IMR-90 (cell line): ENCODE measurements around the gene OOSP1. TPM values are rescaled to one million over a fixed set of nuclear protein-coding genes. Genes with fewer than 3 reads are reported as not detected.

Source experiments
- ATAC-seq: fragments of 200-7000 bp; cut with Tn5 transposase; 2 replicates; pipeline ENCODE4 v1.9.1; 2020; ENCODE audit warnings: low read depth, mild to moderate bottlenecking, moderate library complexity
- BruUV-seq: library from RNA; stranded (reverse); fragments of 400-500 nt; replicated peaks from 2 replicates; lab custom pipeline; 2021; lab: Mats Ljungman, UMichigan
- CTCF ChIA-PET: fragments of 300-600 bp; formaldehyde crosslinking; extraction: SDS; loops from one replicate; lab custom pipeline; 2021; ENCODE audit warnings: antibody characterized with exemption; lab: Yijun Ruan, JAX
- POLR2A ChIA-PET: fragments of 300-600 bp; sonication (Branson Sonifier 250); formaldehyde crosslinking; loops from one replicate; lab custom pipeline; 2022; ENCODE audit warnings: antibody characterized with exemption; ENCODE audit not compliant: unreplicated experiment; lab: Charles Lee
- DNase-seq: peaks from one replicate; pipeline ENCODE4 v3.0.0; 2013
- H2AFZ ChIP-seq: replicated peaks from 2 replicates; pipeline ENCODE3; 2013; ENCODE audit warnings: low read length, mild to moderate bottlenecking; ENCODE audit not compliant: poor library complexity
- H2AK5ac ChIP-seq: 2 replicates; pipeline ENCODE4 v1.6.1; 2013; ENCODE audit warnings: low read depth, low read length, inconsistent platforms
- H2AK9ac ChIP-seq: replicated peaks from 2 replicates; pipeline ENCODE3; 2013; ENCODE audit warnings: mild to moderate bottlenecking, low read depth, low read length, moderate library complexity; ENCODE audit not compliant: poor library complexity
- H2BK120ac ChIP-seq: 2 replicates; pipeline ENCODE4 v1.6.1; 2013; ENCODE audit warnings: low read depth, low read length, inconsistent platforms
- H2BK15ac ChIP-seq: 3 replicates; pipeline ENCODE4 v1.6.1; 2013; ENCODE audit warnings: low read depth, low read length, inconsistent platforms
- H2BK20ac ChIP-seq: 2 replicates; pipeline ENCODE4 v1.6.1; 2013; ENCODE audit warnings: low read depth, mild to moderate bottlenecking, inconsistent platforms, low read length, moderate library complexity
- H2BK5ac ChIP-seq: 2 replicates; pipeline ENCODE4 v1.6.1; 2013; ENCODE audit warnings: mild to moderate bottlenecking, low read depth, low read length, inconsistent platforms; ENCODE audit not compliant: poor library complexity, severe bottlenecking
- H3K14ac ChIP-seq: replicated peaks from 2 replicates; pipeline ENCODE4 v1.6.1; 2013; ENCODE audit warnings: low read depth, low read length, inconsistent platforms
- H3K18ac ChIP-seq: 2 replicates; pipeline ENCODE4 v1.6.1; 2013; ENCODE audit warnings: low read depth, low read length, control low read depth
- H3K23ac ChIP-seq: 2 replicates; pipeline ENCODE4 v1.6.1; 2013; ENCODE audit warnings: low read depth, low read length, inconsistent platforms
- H3K27ac ChIP-seq: 2 replicates; pipeline ENCODE4 v1.5.1; 2013; ENCODE audit warnings: mild to moderate bottlenecking, control low read depth, low read length; ENCODE audit not compliant: insufficient read depth
- H3K27me3 ChIP-seq: 2 replicates; pipeline ENCODE4 v1.6.1; 2013; ENCODE audit warnings: low read length; ENCODE audit not compliant: control insufficient read depth, insufficient read depth
- H3K36me3 ChIP-seq: 2 replicates; pipeline ENCODE4 v1.6.1; 2013; ENCODE audit warnings: low read length, mixed read lengths; ENCODE audit not compliant: control insufficient read depth, insufficient read depth
- H3K4ac ChIP-seq: 2 replicates; pipeline ENCODE4 v1.6.1; 2013; ENCODE audit warnings: low read depth, low read length, inconsistent platforms
- H3K4me1 ChIP-seq: 2 replicates; pipeline ENCODE4 v1.6.1; 2013; ENCODE audit warnings: low read length, mixed read lengths; ENCODE audit not compliant: control insufficient read depth, insufficient read depth
- H3K4me2 ChIP-seq: 2 replicates; pipeline ENCODE4 v1.6.1; 2013; ENCODE audit warnings: low read depth, mild to moderate bottlenecking, control low read depth, low read length, moderate library complexity
- H3K4me3 ChIP-seq: 2 replicates; pipeline ENCODE4 v1.5.1; 2013; ENCODE audit warnings: low read depth, mild to moderate bottlenecking, control low read depth, low read length, moderate library complexity; ENCODE audit not compliant: insufficient read depth
- H3K56ac ChIP-seq: 2 replicates; pipeline ENCODE4 v1.6.1; 2013; ENCODE audit warnings: low read length, inconsistent platforms; ENCODE audit not compliant: insufficient read depth; ENCODE audit errors: extremely low read depth
- H3K79me1 ChIP-seq, 2 experiments: 2 replicates each; pipeline ENCODE4 v1.6.1; 2013; ENCODE audit warnings: low read length in 2 of 2, inconsistent platforms in 1 of 2, low read depth in 1 of 2
- H3K9ac ChIP-seq: 2 replicates; pipeline ENCODE4 v1.6.1; 2013; ENCODE audit warnings: low read depth, low read length, control low read depth
- H3K9me1 ChIP-seq: 2 replicates; pipeline ENCODE4 v1.6.1; 2013; ENCODE audit warnings: low read length, inconsistent platforms; ENCODE audit not compliant: insufficient read depth
- H3K9me3 ChIP-seq: 2 replicates; pipeline ENCODE4 v1.6.1; 2013; ENCODE audit warnings: low read length; ENCODE audit not compliant: control insufficient read depth, insufficient read depth
- H4K20me1 ChIP-seq: 2 replicates; pipeline ENCODE4 v1.6.1; 2013; ENCODE audit warnings: low read length, inconsistent platforms; ENCODE audit not compliant: insufficient read depth
- H4K5ac ChIP-seq: 2 replicates; pipeline ENCODE4 v1.6.1; 2013; ENCODE audit warnings: mild to moderate bottlenecking, low read depth, low read length, control low read depth
- H4K8ac ChIP-seq, 2 experiments: 2 replicates each; pipeline ENCODE4 v1.6.1; 2013; ENCODE audit warnings: low read depth in 2 of 2, low read length in 2 of 2, control low read depth in 1 of 2, inconsistent platforms in 1 of 2
- H4K91ac ChIP-seq: 2 replicates; pipeline ENCODE4 v1.6.1; 2013; ENCODE audit warnings: low read depth, low read length, inconsistent platforms; ENCODE audit not compliant: insufficient read depth
- BHLHE40 ChIP-seq: fragments of 150-350 bp; IDR thresholded peaks from 2 replicates; pipeline ENCODE4 v1.6.1; 2016; ENCODE audit warnings: mild to moderate bottlenecking, low read depth, low read length
- CEBPB ChIP-seq: IDR thresholded peaks from 2 replicates; pipeline ENCODE4 v1.6.1; 2012; ENCODE audit warnings: low read depth, low read length, improper control_type of control experiment
- CHD1 ChIP-seq: IDR thresholded peaks from 2 replicates; pipeline ENCODE4 v1.6.1; 2012; ENCODE audit warnings: low read depth, low read length, improper control_type of control experiment
- CTCF ChIP-seq: conservative IDR thresholded peaks from 2 replicates; pipeline ENCODE4 v1.5.1; 2012; ENCODE audit warnings: mild to moderate bottlenecking, low read depth, low read length, improper control_type of control experiment
- FOS ChIP-seq: fragments of 150-350 bp; IDR thresholded peaks from 2 replicates; pipeline ENCODE4 v1.6.1; 2016; ENCODE audit warnings: low read depth, low read length
- MAFK ChIP-seq: IDR thresholded peaks from 2 replicates; pipeline ENCODE4 v1.6.1; 2012; ENCODE audit warnings: low read depth, low read length, improper control_type of control experiment
- MAZ ChIP-seq: IDR thresholded peaks from 2 replicates; pipeline ENCODE4 v1.6.1; 2012; ENCODE audit warnings: low read depth, mild to moderate bottlenecking, low read length, improper control_type of control experiment, moderate library complexity, borderline replicate concordance
- MXI1 ChIP-seq: IDR thresholded peaks from 2 replicates; pipeline ENCODE4 v1.6.1; 2012; ENCODE audit warnings: low read depth, mild to moderate bottlenecking, low read length, moderate library complexity, borderline replicate concordance
- NFE2L2 ChIP-seq: fragments of 150-350 bp; IDR thresholded peaks from 2 replicates; pipeline ENCODE4 v1.6.1; 2016; ENCODE audit warnings: low read depth, mild to moderate bottlenecking, low read length
- POLR2A ChIP-seq: IDR thresholded peaks from 2 replicates; pipeline ENCODE4 v1.6.1; 2012; ENCODE audit warnings: mild to moderate bottlenecking, low read depth, low read length
- RAD21 ChIP-seq: IDR thresholded peaks from 2 replicates; pipeline ENCODE4 v1.6.1; 2012; ENCODE audit warnings: low read length, improper control_type of control experiment
- RCOR1 ChIP-seq: IDR thresholded peaks from 2 replicates; pipeline ENCODE4 v1.6.1; 2012; ENCODE audit warnings: mild to moderate bottlenecking, low read length, improper control_type of control experiment; ENCODE audit not compliant: insufficient replicate concordance
- RFX5 ChIP-seq: IDR thresholded peaks from 2 replicates; pipeline ENCODE4 v1.8.0; 2012; ENCODE audit warnings: low read depth, mild to moderate bottlenecking, low read length, moderate library complexity
- SMC3 ChIP-seq: fragments of 150-350 bp; IDR thresholded peaks from 2 replicates; pipeline ENCODE4 v1.6.1; 2016; ENCODE audit warnings: low read depth, mild to moderate bottlenecking, antibody characterized with exemption, low read length, moderate library complexity
- WGBS, 2 experiments: methylation state at CpG; one replicate each; pipeline versions ENCODE4 v1.1.5 to v1.1.7; 2013; ENCODE audit warnings: missing lambda C conversion rate in 2 of 2; ENCODE audit not compliant: insufficient read length in 1 of 2; ENCODE audit errors: extremely low coverage in 2 of 2; 5-methylcytosine and 5-hydroxymethylcytosine counted together
- dilution Hi-C: fragments of 300-500 bp; cut with HindIII; formaldehyde crosslinking; loops from one replicate; pipeline ENCODE4 v1.14.3; 2018; ENCODE audit warnings: low sequenced_read_pairs; ENCODE audit not compliant: unreplicated experiment
- in situ Hi-C: fragments of 300-500 bp; cut with MboI; formaldehyde crosslinking; loops from 3 replicates; pipeline ENCODE4 v1.14.3; 2019; ENCODE audit warnings: low sequenced_read_pairs, inconsistent platforms, mixed read lengths
- intact Hi-C: fragments of 100-400 bp; cut with micrococcal nuclease; formaldehyde crosslinking; loops from 2 replicates; pipeline ENCODE4 v1.10.0; 2022
- polyA plus RNA-seq, 3 experiments: library from polyadenylated mRNA; depleted of rRNA; stranded (reverse); fragments of >200 nt; gene quantifications; 2 replicates each; pipeline ENCODE4 v1.2.3, GENCODE V29; 2012; ENCODE audit warnings: low replicate concordance in 1 of 3
- total RNA-seq: library from RNA; depleted of rRNA; stranded (reverse); fragments of >200 nt; gene quantifications from 2 replicates; pipeline ENCODE4 v1.2.3, GENCODE V29; 2012
- TF ChIP-seq, protein P1 (sequence below): fragments of 150-350 bp; IDR thresholded peaks from 2 replicates; pipeline ENCODE4 v1.6.1; 2017; ENCODE audit warnings: mild to moderate bottlenecking, antibody characterized with exemption, low read length, low read depth
- TF ChIP-seq, protein P2 (sequence below): fragments of 150-350 bp; IDR thresholded peaks from 2 replicates; pipeline ENCODE4 v1.6.1; 2016; ENCODE audit warnings: low read depth, mild to moderate bottlenecking, low read length, moderate library complexity, borderline replicate concordance

Gene OOSP1
- total and polyA plus RNA-seq, 2 of the 4 experiments (the other 2 are of a cell fraction) = not detected

DNA sequence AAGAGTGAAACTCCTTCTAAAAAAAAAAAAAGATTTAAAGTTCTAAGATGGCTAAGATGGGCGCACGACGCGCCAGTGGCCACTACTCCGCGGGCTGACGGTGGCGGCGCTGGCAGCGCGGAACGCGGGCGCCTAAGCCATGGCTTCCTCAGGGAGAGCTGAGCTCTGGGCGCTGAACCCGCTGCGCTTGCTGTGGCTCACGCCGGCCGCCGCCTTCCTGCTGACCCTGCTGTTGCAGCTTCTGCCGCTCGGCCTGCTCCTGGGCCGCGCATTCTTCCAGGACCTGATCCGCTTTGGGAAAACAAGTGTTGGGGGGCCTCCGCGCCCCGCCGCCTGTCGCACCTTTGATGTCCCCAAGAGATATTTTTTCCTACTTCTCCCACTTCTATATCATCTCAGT lies 40.2 kb upstream of the OOSP1 start:
- Histone ChIP-seq H3K56ac (no peak overlapping the region), H2AK9ac (no peak overlapping the region), H2BK15ac (no peak overlapping the region), H3K14ac (no peak overlapping the region), H3K27ac (no peak overlapping the region), H3K4me1 (no peaks in the 10 kb centered on the region), H4K20me1 (no peaks in the 10 kb centered on the region), H4K5ac (no peak overlapping the region), H2AFZ (no peak overlapping the region), H4K8ac (no peak overlapping the region), H3K23ac (no peak overlapping the region), H3K18ac (no peak overlapping the region), H3K9ac (no peak overlapping the region), H3K4ac (no peak overlapping the region), H2AK5ac (no peak overlapping the region), H3K4me2 (no peak overlapping the region), H3K9me1 (no peaks in the 10 kb centered on the region), H2BK120ac (no peak overlapping the region), H3K36me3 (no peaks in the 10 kb centered on the region), H3K4me3 (no peak overlapping the region), H3K79me1 (no peaks in the 10 kb centered on the region), H3K9me3 (no peaks in the 10 kb centered on the region; the same call in 1 of the 2 replicates), H2BK5ac (no peak overlapping the region), H2BK20ac (no peak overlapping the region), H4K91ac (no peak overlapping the region), H3K27me3 (no peaks in the 10 kb centered on the region)
- intact Hi-C loops = no loop called here
- DNase-seq = no peak
- CTCF ChIA-PET = no interaction called here
- dilution Hi-C loops = no loop called here
- ATAC-seq = no peak
- BruUV-seq = no TSS peak
- TF ChIP-seq NFE2L2 = no peak
- TF ChIP-seq MAFK = no peak
- no peak for TF ChIP-seq CEBPB
- TF ChIP-seq, protein P1, sequence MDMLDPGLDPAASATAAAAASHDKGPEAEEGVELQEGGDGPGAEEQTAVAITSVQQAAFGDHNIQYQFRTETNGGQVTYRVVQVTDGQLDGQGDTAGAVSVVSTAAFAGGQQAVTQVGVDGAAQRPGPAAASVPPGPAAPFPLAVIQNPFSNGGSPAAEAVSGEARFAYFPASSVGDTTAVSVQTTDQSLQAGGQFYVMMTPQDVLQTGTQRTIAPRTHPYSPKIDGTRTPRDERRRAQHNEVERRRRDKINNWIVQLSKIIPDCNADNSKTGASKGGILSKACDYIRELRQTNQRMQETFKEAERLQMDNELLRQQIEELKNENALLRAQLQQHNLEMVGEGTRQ = no peak
- TF ChIP-seq RAD21 = no peak
- no peak for TF ChIP-seq RCOR1
- no peak for TF ChIP-seq BHLHE40
- TF ChIP-seq CTCF = no peak
- TF ChIP-seq RFX5 = no peak
- TF ChIP-seq CHD1 = no peak
- TF ChIP-seq, protein P2, sequence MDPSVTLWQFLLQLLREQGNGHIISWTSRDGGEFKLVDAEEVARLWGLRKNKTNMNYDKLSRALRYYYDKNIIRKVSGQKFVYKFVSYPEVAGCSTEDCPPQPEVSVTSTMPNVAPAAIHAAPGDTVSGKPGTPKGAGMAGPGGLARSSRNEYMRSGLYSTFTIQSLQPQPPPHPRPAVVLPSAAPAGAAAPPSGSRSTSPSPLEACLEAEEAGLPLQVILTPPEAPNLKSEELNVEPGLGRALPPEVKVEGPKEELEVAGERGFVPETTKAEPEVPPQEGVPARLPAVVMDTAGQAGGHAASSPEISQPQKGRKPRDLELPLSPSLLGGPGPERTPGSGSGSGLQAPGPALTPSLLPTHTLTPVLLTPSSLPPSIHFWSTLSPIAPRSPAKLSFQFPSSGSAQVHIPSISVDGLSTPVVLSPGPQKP = no peak
- TF ChIP-seq MAZ = no peak
- no peak for TF ChIP-seq SMC3
- no peak for TF ChIP-seq MXI1
- no peak for TF ChIP-seq FOS
- TF ChIP-seq POLR2A = no peak
- in situ Hi-C loops = no loop called here
- 90% methylated on average over 20 of the region's 31 CpGs; no CpG with 5 or more reads in 1 of the 2 experiments for WGBS, 2 experiments
- POLR2A ChIA-PET = no interaction called here
